AG08396 (cell line): ENCODE data around the gene CD3E.
"Not testable (repeated sequence)": the region's sequence is repeated elsewhere in the genome, so short reads cannot be mapped to it uniquely, and the experiment has no call there.

ENCODE experiments used
- DNase-seq: peaks from one replicate; pipeline ENCODE4 v3.0.0; 2012; ENCODE audit warnings: low spot score, mixed read lengths

Gene CD3E

GRCh38 chr11:118290923-118291322 is 13.6 kb upstream of the CD3E start:
- DNase-seq, result no peak

- DNase-seq, result no peak
Observed at GRCh38 chr11:118291477-118292135, 12.9 kb upstream of the CD3E start.

DNA sequence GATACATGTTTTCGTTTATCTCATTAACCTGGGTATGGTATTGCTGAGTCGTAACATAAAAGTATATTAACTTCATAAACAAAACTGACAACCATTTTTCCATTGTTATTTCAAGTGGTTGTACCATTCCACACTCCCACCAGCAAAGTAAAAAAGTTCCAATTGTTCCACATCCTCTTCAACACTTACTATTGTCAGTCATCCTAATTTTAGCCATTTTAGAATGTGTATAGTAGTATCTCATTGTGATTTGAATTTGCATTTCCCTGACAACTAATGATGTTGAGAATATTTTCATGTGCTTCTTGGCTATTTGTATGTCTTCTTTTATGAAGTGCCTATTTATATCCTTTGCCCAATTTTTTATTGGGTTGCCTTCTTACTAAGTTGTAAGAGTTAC is 10.5 kb upstream of the CD3E start:
- DNase-seq, result no peak

- no peak for DNase-seq
Observed at GRCh38 chr11:118295199-118295598, 9.3 kb upstream of the CD3E start.

- no peak for DNase-seq
Observed at GRCh38 chr11:118295815-118296454, 8.6 kb upstream of the CD3E start.

- DNase-seq, result no peak
Observed at GRCh38 chr11:118301600-118302195, 2.8 kb upstream of the CD3E start.

DNA sequence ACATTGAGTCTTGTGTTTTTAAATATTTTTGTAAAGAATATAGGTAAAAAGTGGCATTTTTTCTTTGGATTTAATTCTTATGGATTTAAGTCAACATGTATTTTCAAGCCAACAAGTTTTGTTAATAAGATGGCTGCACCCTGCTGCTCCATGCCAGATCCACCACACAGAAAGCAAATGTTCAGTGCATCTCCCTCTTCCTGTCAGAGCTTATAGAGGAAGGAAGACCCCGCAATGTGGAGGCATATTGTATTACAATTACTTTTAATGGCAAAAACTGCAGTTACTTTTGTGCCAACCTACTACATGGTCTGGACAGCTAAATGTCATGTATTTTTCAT is 333 bp upstream of the CD3E start:
- DNase-seq, result no peak

GRCh38 chr11:118305726-118306125 is 1.2 kb downstream of the CD3E start:
- DNase-seq, result no peak

- DNase-seq, result no peak
Observed at GRCh38 chr11:118306556-118306955, 2.0 kb downstream of the CD3E start.

GRCh38 chr11:118308995-118309528 is 4.5 kb downstream of the CD3E start:
- DNase-seq, result not testable (repeated sequence)

DNA sequence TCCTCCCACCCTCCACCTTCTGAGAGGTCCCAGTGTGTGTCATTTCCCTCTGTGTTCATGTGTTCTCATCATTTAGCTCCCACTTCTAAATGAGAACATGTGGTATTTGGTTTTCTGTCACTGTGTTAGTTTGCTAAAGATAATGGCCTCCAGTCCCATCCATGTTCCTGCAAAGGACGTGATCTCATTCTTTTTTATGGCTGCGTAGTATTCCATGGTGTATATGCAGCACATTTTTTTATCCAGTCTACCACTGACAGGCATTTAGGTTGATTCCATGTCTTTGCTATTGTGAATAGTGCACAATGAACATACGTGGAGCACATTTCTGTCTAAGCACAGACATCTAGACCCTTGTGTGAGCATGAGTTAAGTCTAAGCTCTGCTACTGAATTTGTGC is 5.7 kb downstream of the CD3E start:
- no peak for DNase-seq

DNA sequence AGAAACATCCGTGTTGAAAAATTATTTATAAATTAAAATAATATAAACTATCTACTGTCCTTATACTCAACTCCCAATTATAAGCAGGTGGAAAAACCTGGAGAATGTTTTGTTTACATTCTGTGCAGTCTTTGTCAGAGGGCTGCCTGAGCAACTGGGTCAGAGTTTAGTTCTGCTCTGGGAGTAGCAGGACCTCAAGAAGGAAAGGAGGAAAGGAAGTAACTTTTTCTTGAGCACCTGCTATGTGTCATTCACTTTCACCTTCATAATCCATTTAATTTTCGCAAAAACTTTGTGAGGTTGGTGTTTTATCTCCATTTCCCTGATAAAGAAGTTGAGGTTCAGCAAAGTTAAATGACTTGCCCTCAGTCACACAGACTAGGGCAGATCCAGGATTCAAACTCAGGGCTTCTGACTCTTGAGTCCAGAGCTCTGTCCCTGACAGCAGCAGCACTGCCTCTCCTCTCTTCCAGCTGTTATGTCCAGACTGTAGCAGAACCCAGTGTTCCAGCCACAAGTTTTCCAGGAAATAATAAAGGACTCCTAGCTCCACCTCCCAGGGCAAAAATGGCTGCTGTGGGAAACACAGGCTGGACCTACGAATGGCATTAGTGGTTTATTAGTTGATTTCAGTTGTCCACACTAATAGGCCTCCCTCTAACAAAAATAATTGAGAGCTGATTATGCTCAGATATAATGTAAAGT is 6.4 kb downstream of the CD3E start:
- DNase-seq, result no peak

DNA sequence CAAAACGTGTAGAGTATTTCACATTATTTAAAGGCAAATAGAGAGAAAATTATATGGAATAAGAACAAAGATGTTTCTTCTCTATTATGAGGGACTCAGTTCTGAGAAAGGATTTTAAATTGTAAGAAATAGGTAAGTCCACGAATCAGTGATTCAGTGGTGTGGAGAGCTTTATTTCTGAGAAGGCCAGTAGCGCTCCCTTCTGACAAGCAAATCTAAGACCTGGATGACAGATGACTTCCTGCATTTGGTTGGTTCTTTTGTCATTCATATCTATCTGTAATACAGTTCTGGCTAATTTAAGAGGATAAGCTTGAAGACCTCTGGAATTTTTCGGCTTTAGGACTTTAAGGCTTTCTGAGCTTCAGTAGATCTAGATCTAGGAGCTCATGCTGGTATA is 7.0 kb downstream of the CD3E start:
- DNase-seq, result no peak

- no peak for DNase-seq
Observed at GRCh38 chr11:118312328-118312727, 7.8 kb downstream of the CD3E start.

- no peak for DNase-seq
Observed at GRCh38 chr11:118313242-118313641, 8.7 kb downstream of the CD3E start.

DNA sequence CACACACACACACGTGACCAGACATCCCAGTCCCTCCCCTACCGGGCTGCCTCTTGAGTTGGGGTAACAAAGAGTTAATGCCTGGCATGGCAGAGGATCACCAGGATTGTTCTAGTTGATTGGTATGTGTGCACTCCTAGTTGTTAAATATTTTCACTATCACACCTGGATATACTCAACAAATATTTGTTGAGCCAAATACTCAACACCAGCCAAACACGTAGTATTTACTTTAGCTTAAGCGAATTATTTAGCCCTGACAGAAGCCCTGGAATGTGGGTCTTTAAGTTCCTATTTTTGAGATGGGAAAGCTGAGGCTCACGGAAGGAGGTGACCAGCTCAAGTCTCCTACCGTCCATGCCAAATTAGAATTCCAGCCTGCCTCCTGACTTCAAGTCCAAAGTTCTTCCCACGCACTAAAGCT is 10.5 kb downstream of the CD3E start:
- no peak for DNase-seq

GRCh38 chr11:118318124-118318523 is 13.6 kb downstream of the CD3E start:
- no peak for DNase-seq

- no peak for DNase-seq
Observed at GRCh38 chr11:118318581-118319336, 14.2 kb downstream of the CD3E start.

GRCh38 chr11:118319337-118319707 is 14.8 kb downstream of the CD3E start:
- DNase-seq, result no peak

- DNase-seq, result no peak
Observed at GRCh38 chr11:118320515-118320914, 16.0 kb downstream of the CD3E start.

GRCh38 chr11:118321386-118322082 is 17.0 kb downstream of the CD3E start:
- DNase-seq, result no peak

- no peak for DNase-seq
Observed at GRCh38 chr11:118322721-118323120, 18.2 kb downstream of the CD3E start.
